Epithelial cell of prostate (primary cell): Measurements from ENCODE around the gene TRPM8.
"Not testable (repeated sequence)": the region's sequence is repeated elsewhere in the genome, so short reads cannot be mapped to it uniquely, and the experiment has no call there.

ENCODE experiments used
- DNase-seq: peaks from one replicate; pipeline ENCODE4 v3.0.0-alpha.2; 2011; ENCODE audit warnings: low read depth, low spot score
- H3K27ac ChIP-seq: fragments of 450-650 bp; 2 replicates; pipeline ENCODE4 v1.5.1; 2017; ENCODE audit warnings: mild to moderate bottlenecking

TRPM8 gene

DNA sequence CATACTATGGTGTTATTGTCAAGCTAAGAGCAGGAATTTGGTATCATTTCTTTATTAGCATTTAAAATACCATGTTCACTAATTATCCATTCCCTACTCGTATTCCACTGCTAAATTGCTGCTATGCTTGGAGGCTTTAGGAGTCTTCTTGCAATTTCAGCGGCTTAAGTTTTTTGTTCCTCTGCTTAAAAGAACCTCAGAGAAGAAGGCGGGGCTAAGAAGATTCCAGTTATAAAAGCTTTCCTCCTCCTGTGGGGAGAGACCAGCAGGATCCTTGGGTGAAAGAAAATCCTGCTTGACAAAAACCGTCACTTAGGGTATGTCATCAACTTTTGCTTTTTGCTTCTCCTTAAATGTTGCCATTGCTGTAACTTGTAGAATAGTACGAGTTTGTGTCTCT is at the start of gene TRPM8:
Gene TRPM8, plus strand, starts transcription at position 258 of the 400 bp plus-strand sequence. CDS start 9,165 bp downstream, outside the sequence.
- H3K27ac ChIP-seq, result no peak within 1 kb of the TSS

GRCh38 chr2:233867993-233868532 is 49.1 kb upstream of the TRPM8 start, which contains the start of gene MSL3B:
Gene MSL3B, minus strand, starts transcription at chr2:233868386.
- no peak for DNase-seq
- no peak within 1 kb of the TSS for H3K27ac ChIP-seq

More for the DNA sequence above, at the start of gene TRPM8:
- DNase-seq, result no peak

DNA sequence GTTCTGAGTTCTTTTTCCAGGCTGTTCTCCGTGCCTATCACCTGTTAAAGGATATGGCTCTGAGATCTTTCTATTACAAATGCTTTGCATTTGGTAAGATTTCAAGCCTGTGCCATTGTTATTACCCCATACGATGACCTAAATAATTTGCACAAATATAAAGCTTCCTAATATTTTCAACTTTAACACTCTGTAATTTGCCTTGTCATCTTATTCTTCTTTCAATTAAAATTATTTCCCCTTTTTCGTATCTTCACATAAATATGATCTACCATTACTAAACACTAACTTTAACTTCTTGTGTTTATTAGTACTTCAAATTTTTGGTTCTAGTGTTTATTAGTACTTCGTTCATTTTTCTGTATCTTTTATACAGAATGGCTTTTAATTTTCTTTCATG is 45.7 kb upstream of the TRPM8 start:
- H3K27ac ChIP-seq, result no peak overlapping the region
- no peak for DNase-seq

GRCh38 chr2:233872125-233872524 is 45.0 kb upstream of the TRPM8 start:
- DNase-seq, H3K27ac ChIP-seq: not testable (repeated sequence)

DNA sequence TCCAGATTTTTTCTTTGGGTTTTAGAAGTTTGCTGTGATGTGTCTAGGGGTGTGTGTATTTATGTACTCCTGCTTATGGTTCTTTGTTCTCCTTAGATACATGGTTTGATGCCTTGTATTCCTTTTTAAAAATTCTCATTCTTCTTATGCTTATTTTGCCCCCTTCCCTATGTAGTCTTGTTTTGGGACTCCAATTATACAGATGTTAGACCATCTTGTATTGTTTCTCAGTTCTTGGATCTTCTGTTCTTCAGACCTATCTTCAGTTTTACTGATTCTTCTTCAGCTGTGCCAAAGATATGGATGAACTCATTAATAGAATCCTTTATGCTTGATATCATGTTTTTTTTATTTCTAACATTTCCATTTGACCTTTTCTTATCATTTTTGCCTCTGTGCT is 34.8 kb upstream of the TRPM8 start:
- DNase-seq, result no peak
- H3K27ac ChIP-seq, result no peak overlapping the region

GRCh38 chr2:233892793-233893192 is 24.4 kb upstream of the TRPM8 start:
- no peak for DNase-seq
- H3K27ac ChIP-seq, result no peak overlapping the region

- not testable (repeated sequence) for DNase-seq, H3K27ac ChIP-seq
Measured at GRCh38 chr2:233896253-233896652, 20.9 kb upstream of the TRPM8 start.

DNA sequence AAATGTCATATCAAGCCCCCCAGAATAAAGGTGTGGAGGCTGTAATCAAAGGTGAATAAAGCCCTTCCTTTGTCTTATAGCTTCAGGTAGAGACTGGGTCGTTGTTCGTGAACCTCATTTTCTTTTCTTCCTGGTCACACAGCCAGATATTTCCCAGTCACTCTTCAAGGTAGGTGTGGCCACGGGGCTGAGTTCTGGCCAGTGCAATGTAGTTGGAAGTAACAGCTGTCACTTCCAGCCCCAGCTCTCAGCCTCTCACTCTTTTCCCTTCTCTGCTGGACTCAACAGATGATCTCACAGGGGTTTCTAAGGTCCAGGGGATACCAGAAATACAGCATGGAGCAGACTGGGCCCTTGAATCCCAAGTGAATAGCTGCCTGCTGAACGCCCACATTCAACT is 15.8 kb upstream of the TRPM8 start:
- no peak overlapping the region for H3K27ac ChIP-seq
- no peak for DNase-seq

- no peak for DNase-seq
- H3K27ac ChIP-seq, result no peak overlapping the region
Measured at GRCh38 chr2:233901884-233902283, 15.3 kb upstream of the TRPM8 start.

DNA sequence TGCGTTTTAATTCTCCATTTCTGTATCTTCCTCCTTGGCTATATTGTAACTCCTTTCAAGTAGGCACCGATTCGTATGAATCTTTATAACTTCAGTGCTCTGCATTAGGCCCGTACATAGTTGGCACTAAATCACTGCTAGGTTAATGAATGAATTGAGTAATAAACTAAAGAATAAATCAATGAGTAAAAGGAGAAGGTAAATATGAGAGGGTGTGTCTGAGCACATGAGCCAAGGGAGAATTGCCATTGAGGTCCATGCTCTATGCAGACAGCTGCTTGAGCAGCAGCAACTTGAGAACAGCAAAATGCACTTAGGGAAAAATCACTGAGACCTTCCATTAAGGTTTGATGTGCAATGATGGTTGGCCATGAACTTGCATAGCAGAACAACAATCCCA is 11.2 kb upstream of the TRPM8 start:
- DNase-seq, result no peak
- no peak overlapping the region for H3K27ac ChIP-seq

- DNase-seq, result no peak
- H3K27ac ChIP-seq, result no peak overlapping the region
Measured at GRCh38 chr2:233907627-233908026, 9.5 kb upstream of the TRPM8 start.

DNA sequence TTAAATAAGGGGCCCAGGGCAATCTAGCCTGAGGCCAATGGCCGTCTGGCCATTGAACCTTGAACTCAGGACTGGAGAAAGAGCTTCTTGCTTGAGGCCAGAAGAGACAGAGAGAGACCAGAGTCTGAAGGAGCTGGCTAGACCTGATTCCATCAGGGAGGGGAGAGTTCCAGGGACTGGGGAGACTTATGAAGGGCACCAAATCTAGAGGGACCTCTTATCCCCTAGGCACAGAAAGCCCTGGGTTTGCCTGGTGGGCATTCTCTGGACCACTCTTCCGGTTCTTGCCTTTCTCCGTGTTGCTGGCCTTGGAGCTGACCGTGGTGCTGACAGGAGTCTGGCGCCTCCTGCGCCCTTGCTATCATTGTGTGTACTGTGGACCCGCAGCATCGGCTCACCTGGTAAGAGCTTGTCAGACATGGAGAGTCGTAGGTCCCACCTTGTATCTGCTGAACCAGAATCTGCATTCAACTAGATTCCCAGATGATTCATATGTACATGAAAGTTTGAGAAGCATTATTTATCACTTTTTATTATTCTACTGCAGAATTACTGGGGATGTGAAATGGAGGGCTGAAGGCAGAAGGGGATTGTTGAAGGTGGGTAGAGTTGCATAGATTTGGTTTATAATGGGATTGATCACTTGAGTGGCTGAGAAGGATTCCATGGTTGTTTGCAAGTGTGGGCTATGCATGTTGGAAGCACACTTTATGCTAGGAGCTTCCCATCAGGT is 4.3 kb upstream of the TRPM8 start:
- DNase-seq, result no peak
- H3K27ac ChIP-seq, result no peak overlapping the region

DNA sequence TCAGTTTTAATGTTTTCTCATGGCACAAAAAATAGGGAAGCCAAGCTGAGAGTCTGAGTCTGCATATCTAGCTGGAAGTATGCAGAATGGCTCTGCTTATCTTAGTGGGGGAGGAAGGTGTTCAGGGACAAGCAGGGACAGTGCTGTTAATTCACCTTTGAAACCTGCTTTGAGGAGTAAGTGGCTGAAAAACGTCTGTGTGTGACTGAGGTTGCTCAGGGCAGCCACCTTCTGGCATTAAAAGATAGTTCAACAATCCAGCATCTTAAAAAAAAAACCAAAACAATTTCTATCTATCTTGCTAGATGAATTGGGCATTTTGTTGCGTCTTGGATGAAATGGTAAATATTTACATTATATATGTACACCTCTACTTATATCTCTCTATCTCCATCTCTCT is 2.0 kb upstream of the TRPM8 start:
- no peak for DNase-seq
- H3K27ac ChIP-seq, result no peak overlapping the region

- no peak overlapping the region for H3K27ac ChIP-seq
- DNase-seq, result no peak
Measured at GRCh38 chr2:233919319-233919718, 2.1 kb downstream of the TRPM8 start.

DNA sequence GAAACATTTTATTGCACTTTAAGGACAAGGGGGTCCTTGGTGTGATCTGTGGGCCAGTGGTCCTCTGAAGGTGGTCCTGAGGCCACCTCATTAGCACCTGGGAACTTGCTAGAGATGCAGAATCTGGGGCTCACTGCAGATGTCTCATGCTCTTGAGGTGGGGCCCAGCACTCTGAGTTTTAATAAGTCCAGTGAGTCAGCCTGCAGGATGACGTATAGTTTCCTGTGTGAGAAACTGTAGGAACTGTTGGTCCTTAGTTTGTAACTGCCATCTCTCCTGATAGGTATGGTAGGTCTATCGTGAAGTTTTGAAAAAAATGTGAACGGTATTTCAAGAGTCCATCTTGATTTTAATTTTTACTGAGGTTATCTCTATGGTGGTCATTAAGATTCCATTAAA is 2.8 kb downstream of the TRPM8 start:
- no peak for DNase-seq
- no peak overlapping the region for H3K27ac ChIP-seq

DNA sequence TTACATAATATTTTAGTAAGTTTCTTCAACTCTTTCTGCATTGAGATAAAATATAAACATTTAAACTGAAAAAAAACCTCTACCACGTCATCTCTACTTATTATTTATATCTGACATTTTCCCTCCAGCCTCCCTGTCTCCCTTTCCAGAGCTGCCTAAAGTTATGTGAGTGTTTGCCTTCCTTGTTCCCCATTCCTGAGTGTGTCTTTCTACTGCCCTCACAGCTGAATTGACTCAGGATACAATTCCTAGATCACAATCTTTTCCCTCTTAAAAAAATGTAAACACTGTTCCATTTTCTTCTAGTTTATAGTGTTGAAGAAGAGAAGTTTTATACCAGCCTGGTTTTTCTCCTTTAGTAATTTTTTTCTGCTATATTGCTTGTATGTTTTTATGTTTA is 5.3 kb downstream of the TRPM8 start:
- no peak overlapping the region for H3K27ac ChIP-seq
- DNase-seq, result no peak

GRCh38 chr2:233925402-233925801 is 8.2 kb downstream of the TRPM8 start:
- DNase-seq, result no peak

GRCh38 chr2:233926806-233927205 is 9.6 kb downstream of the TRPM8 start:
- H3K27ac ChIP-seq, result no peak overlapping the region
- peak; percentile 45 for DNase-seq

More at GRCh38 chr2:233925402-233925801, 8.2 kb downstream of the TRPM8 start:
- no peak overlapping the region for H3K27ac ChIP-seq

DNA sequence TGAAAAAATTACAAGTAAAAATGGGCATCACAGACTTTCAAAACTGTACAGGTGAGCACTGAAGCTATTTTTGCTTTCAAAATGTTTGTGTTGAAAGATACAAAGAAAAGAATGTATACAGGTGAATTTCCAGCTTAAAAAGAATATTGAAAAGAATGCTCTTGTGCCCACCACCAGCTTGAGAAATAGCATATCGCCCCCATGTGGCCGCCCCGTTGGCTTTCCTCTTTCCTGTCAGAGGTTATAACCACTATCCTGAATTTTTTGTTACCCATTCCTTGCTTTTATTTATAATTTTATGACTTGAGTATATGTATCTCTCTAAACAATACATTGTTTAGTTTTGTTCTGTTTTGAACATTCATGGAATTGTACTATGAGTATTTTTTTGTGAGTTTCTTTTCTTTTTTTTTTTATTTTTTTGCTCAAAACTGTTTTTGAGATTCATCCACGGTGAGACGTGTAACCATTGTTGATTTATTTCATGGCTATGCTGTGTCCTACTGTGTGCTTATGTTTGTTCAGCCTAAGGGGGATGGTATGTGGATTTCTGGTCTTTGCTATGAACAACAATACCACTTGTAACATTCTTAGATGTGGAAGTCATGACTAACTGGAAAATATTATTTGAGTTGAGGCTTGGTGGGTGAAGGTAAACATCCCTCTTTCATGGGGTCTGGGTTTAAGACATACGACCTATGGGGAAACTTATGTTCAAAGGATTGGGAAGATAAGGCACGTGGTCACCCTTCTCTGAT is 11.6 kb downstream of the TRPM8 start:
- no peak for DNase-seq
- H3K27ac ChIP-seq, result no peak overlapping the region

DNA sequence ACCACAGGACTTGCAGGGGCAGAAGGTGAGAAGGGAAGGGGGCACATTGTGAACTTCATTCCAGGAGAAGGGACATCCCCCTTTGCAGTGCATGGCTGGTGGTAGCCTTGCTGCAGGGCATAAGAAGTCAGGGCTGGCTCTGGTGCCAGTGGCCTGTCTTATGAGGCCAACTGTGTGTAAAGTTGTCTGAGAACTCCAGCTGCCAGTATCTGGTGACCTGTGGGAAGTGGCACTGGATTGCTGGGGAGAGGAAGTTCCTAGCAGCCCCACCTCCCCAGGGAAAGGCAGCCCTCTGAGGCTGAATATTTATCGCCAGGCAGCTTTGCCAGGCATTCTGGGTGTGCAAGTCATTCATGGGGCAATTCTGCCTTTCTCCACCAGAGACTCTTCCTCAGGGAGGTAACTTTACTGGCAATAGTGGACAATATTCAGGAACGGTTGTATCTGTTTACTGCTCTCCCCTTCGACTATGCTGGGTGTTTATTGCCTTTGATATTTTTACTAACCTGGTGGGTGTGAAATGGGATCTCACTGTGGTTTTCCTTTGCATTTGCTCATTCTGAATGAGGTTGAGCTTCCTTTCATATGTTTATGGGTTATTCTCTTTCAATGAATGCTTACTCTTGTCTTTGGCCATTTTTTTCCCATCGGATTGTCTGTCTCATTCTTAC is 12.3 kb downstream of the TRPM8 start:
- no peak overlapping the region for H3K27ac ChIP-seq
- no peak for DNase-seq

DNA sequence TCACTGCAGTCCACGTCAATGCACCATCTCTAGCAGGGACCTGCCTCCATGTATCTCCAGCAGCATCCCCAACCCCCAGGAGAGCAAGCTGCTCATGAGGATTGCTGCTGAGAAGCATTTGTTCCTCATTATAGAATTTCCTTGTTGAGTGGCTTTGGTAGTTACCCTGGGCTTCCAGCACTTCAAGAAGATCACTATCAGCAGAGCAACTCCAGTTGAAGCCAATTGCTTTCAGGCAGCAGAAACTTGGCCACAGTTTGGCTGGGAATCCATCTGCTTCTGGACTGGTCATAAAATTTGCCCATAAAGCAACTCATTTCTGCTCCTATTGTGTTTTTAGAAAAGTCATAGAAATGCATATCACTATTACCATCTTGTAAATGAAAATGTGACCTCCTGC is 17.4 kb downstream of the TRPM8 start:
- no peak for DNase-seq
- H3K27ac ChIP-seq, result no peak overlapping the region
